Progenitor cell of endocrine pancreas (in vitro differentiated cells): ENCODE measurements around the gene PIAS2. TPM values are rescaled to one million over a fixed set of nuclear protein-coding genes. Genes with fewer than 3 reads are reported as not detected.

Experiments used
- DNase-seq: peaks from one replicate; pipeline ENCODE4 v3.0.0; 2021; ENCODE audit warnings: low spot score; ENCODE audit not compliant: unreplicated experiment
- H3K27ac Mint-ChIP-seq: 2 replicates; pipeline ENCODE4 v1.8.0; 2021; ENCODE audit warnings: mild to moderate bottlenecking, moderate library complexity, mixed read lengths
- H3K27me3 Mint-ChIP-seq: 2 replicates; pipeline ENCODE4 v1.8.0; 2021; ENCODE audit warnings: mixed read lengths
- H3K36me3 Mint-ChIP-seq: 2 replicates; pipeline ENCODE4 v1.8.0; 2022; ENCODE audit warnings: mixed read lengths; ENCODE audit not compliant: insufficient read depth
- H3K4me1 Mint-ChIP-seq: 2 replicates; pipeline ENCODE4 v1.8.0; 2021; ENCODE audit warnings: low read depth, mixed read lengths
- H3K4me3 Mint-ChIP-seq: 2 replicates; pipeline ENCODE4 v1.8.0; 2021; ENCODE audit warnings: low read depth, mild to moderate bottlenecking, moderate library complexity, mixed read lengths
- H3K9me3 Mint-ChIP-seq: 2 replicates; pipeline ENCODE4 v1.8.0; 2021; ENCODE audit warnings: low read depth, mixed read lengths
- total RNA-seq: library from RNA; stranded (reverse); gene quantifications from 2 replicates; pipeline ENCODE4 v1.2.1, GENCODE V29; 2021
- TF ChIP-seq, protein P1 (sequence below): fragments of 200-600 bp; sonication (generic); IDR thresholded peaks from one replicate; pipeline ENCODE4 v1.5.0; 2021; ENCODE audit warnings: antibody characterized with exemption, mild to moderate bottlenecking; ENCODE audit not compliant: unreplicated experiment

The PIAS2 gene
- total RNA-seq, 1 donor from 2014 or later = 36.3 TPM

GRCh38 chr18:46793565-46793964, 123.7 kb downstream of the PIAS2 start:
- Mint-ChIP-seq H3K27me3 (no peaks in the 10 kb centered on the region), H3K4me3 (no peak overlapping the region), H3K9me3 (no peaks in the 10 kb centered on the region), H3K36me3 (no peaks in the 10 kb centered on the region), H3K27ac (no peak overlapping the region), H3K4me1 (no peaks in the 10 kb centered on the region)
- TF ChIP-seq, protein P1, sequence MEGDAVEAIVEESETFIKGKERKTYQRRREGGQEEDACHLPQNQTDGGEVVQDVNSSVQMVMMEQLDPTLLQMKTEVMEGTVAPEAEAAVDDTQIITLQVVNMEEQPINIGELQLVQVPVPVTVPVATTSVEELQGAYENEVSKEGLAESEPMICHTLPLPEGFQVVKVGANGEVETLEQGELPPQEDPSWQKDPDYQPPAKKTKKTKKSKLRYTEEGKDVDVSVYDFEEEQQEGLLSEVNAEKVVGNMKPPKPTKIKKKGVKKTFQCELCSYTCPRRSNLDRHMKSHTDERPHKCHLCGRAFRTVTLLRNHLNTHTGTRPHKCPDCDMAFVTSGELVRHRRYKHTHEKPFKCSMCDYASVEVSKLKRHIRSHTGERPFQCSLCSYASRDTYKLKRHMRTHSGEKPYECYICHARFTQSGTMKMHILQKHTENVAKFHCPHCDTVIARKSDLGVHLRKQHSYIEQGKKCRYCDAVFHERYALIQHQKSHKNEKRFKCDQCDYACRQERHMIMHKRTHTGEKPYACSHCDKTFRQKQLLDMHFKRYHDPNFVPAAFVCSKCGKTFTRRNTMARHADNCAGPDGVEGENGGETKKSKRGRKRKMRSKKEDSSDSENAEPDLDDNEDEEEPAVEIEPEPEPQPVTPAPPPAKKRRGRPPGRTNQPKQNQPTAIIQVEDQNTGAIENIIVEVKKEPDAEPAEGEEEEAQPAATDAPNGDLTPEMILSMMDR = peak; percentile 9
- DNase-seq = no peak

DNA sequence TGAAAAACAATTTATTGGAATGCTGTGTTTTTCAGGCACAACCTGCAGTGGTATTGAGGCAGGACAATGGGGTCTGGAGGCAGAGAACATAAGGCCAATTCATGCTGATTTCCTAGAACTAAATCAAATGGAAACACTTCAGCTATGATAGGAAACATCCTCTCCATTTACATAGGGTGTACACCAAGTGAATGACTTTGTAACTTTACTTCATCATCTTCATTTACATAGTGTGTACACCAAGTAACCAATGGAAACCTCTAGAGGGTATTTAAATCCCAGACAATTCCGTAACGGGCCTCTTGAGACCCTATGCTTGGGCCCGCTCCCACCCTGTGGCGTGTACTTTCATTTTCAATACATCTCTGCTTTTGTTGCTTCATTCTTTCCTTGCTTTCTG, 128.2 kb downstream of the PIAS2 start:
- no peak overlapping the region for H3K4me3 Mint-ChIP-seq

DNA sequence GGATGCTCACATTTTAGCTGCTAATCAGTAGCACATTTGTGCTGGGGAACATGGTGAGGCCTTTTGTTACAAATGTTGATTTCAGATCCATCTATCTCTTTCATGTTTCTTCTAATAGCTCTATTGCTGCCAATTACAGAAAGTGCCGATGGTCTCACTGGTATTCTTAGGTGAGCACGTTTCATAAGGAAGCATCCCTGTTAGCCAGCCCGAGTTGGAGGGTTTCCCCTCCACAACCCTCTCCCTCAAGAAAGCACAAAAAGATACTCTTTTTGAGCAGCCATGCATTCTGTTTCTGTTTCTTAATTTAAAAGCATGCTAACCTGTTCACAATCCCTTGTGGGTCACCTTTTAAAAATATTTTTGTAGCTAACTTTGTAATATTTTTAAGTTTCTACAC, 129.6 kb downstream of the PIAS2 start:
- Mint-ChIP-seq H3K4me1 (no peaks in the 10 kb centered on the region), H3K27ac (no peak overlapping the region), H3K9me3 (peaks cover 10% of the 10 kb centered on the region), H3K4me3 (no peak overlapping the region), H3K27me3 (no peaks in the 10 kb centered on the region), H3K36me3 (peaks cover 9% of the 10 kb centered on the region)
- TF ChIP-seq, protein P1 = no peak
- no peak for DNase-seq

More for the DNA sequence above, 128.2 kb downstream of the PIAS2 start:
- Mint-ChIP-seq H3K36me3 (peaks cover 9% of the 10 kb centered on the region), H3K9me3 (peaks cover 10% of the 10 kb centered on the region), H3K27ac (no peak overlapping the region), H3K27me3 (no peaks in the 10 kb centered on the region), H3K4me1 (no peaks in the 10 kb centered on the region)
- TF ChIP-seq, protein P1 = no peak
- DNase-seq = no peak

GRCh38 chr18:46772357-46772756, 144.9 kb downstream of the PIAS2 start:
- Mint-ChIP-seq H3K27ac (no peak overlapping the region), H3K9me3 (no peaks in the 10 kb centered on the region), H3K4me1 (peaks cover 2% of the 10 kb centered on the region), H3K27me3 (peaks cover 15% of the 10 kb centered on the region), H3K4me3 (no peak overlapping the region), H3K36me3 (no peaks in the 10 kb centered on the region)
- TF ChIP-seq, protein P1 = no peak
- DNase-seq = no peak

GRCh38 chr18:46771141-46771540, 146.2 kb downstream of the PIAS2 start:
- Mint-ChIP-seq H3K9me3 (no peaks in the 10 kb centered on the region), H3K27ac (no peak overlapping the region), H3K27me3 (peaks cover 15% of the 10 kb centered on the region)

More at GRCh38 chr18:46771141-46771540, 146.2 kb downstream of the PIAS2 start:
- TF ChIP-seq, protein P1 = no peak
- Mint-ChIP-seq H3K36me3 (no peaks in the 10 kb centered on the region), H3K4me1 (peaks cover 3% of the 10 kb centered on the region), H3K4me3 (no peak overlapping the region)
- DNase-seq = no peak
